ENCODE data around the gene PLEKHG4.

- TF ChIP-seq CTCF (IDR thresholded peaks at IDR 0.05) (no peak), POLR2A (IDR thresholded peaks at IDR 0.05) (no peak)
Measured at GRCh38 chr16:67257486-67258160, 21.7 kb upstream of the PLEKHG4 start.
